A673 (cell line): ENCODE results near the gene TMEM89.

Experiments
- CTCF ChIP-seq: fragments of 300-800, 200-600 bp; sonication (generic); conservative IDR thresholded peaks from 2 replicates; pipeline ENCODE4 v1.5.1; 2017; ENCODE audit warnings: low read depth, mild to moderate bottlenecking, antibody characterized with exemption, low read length, moderate library complexity, mixed read lengths
- EZH2 ChIP-seq: fragments of 200-600 bp; sonication (generic); IDR thresholded peaks from 2 replicates; pipeline ENCODE4 v1.6.1; 2017; ENCODE audit warnings: borderline replicate concordance, low read depth, mild to moderate bottlenecking, mixed read lengths, antibody characterized with exemption, low read length; ENCODE audit not compliant: poor library complexity, severe bottlenecking

GRCh38 chr3:48631516-48632448 is 10.2 kb upstream of the TMEM89 start:
- no peak for TF ChIP-seq CTCF
- no peak for TF ChIP-seq EZH2
